Natural killer cell (primary cell): Measurements from ENCODE around the gene ESRRG. TPM values are rescaled to one million over a fixed set of nuclear protein-coding genes. Genes with fewer than 3 reads are reported as not detected.

Source experiments
- ATAC-seq, 3 donors: fragments of 150-1000 bp in 2 of 3; fragments of 200-7000 bp in 1 of 3; cut with Tn5 transposase; 1 replicate in 1 of 3; 2 replicates in 2 of 3; pipeline ENCODE4 v1.10.0; 2021; ENCODE audit warnings: mild to moderate bottlenecking in 2 of 3, moderate library complexity in 2 of 3
- DNase-seq, 2 donors: peaks; one replicate each; pipeline versions ENCODE4 v3.0.0 to v3.0.0-alpha.2; 2013 to 2021; ENCODE audit warnings: mixed read lengths in 1 of 2
- H3K27ac ChIP-seq: one replicate; pipeline ENCODE4 v1.5.1; 2013; ENCODE audit warnings: mild to moderate bottlenecking, low read length
- H3K27me3 ChIP-seq: one replicate; pipeline ENCODE4 v1.6.1; 2013; ENCODE audit warnings: low read length; ENCODE audit not compliant: control insufficient read depth, insufficient read depth
- H3K36me3 ChIP-seq: one replicate; pipeline ENCODE4 v1.6.1; 2013; ENCODE audit warnings: low read length; ENCODE audit not compliant: control insufficient read depth, insufficient read depth
- H3K4me1 ChIP-seq: one replicate; pipeline ENCODE4 v1.6.1; 2013; ENCODE audit warnings: low read length; ENCODE audit not compliant: control insufficient read depth, insufficient read depth
- H3K4me3 ChIP-seq: one replicate; pipeline ENCODE4 v1.5.1; 2013; ENCODE audit warnings: low read length
- H3K9me3 ChIP-seq: one replicate; pipeline ENCODE4 v1.6.1; 2013; ENCODE audit warnings: low read length; ENCODE audit not compliant: control insufficient read depth, insufficient read depth
- H3K27ac Mint-ChIP-seq, 2 donors: one replicate each; pipeline ENCODE4 v1.8.0; 2022; ENCODE audit warnings: mild to moderate bottlenecking in 2 of 2, mixed read lengths in 2 of 2, moderate library complexity in 1 of 2
- H3K27me3 Mint-ChIP-seq, 2 donors: one replicate each; pipeline ENCODE4 v1.8.0; 2022; ENCODE audit warnings: low read depth in 2 of 2, mixed read lengths in 2 of 2
- H3K36me3 Mint-ChIP-seq: one replicate; pipeline ENCODE4 v1.8.0; 2022; ENCODE audit warnings: mixed read lengths
- H3K4me1 Mint-ChIP-seq, 2 donors: one replicate each; pipeline ENCODE4 v1.8.0; 2022; ENCODE audit warnings: mixed read lengths in 2 of 2
- H3K4me3 Mint-ChIP-seq: one replicate; pipeline ENCODE4 v1.8.0; 2022; ENCODE audit warnings: mild to moderate bottlenecking, moderate library complexity, mixed read lengths
- H3K9me3 Mint-ChIP-seq, 2 donors: one replicate each; pipeline ENCODE4 v1.8.0; 2022; ENCODE audit warnings: mixed read lengths in 2 of 2
- CTCF ChIP-seq: fragments of 200-600 bp; IDR thresholded peaks from one replicate; pipeline ENCODE4 v1.8.0; 2022; ENCODE audit warnings: antibody characterized with exemption
- WGBS: methylation state at CpG from one replicate; pipeline ENCODE4 v1.1.7; 2013; ENCODE audit warnings: missing lambda C conversion rate; ENCODE audit not compliant: insufficient coverage; 5-methylcytosine and 5-hydroxymethylcytosine counted together
- intact Hi-C: fragments of 100-400 bp; cut with micrococcal nuclease; formaldehyde crosslinking; loops from one replicate; pipeline ENCODE4 v1.14.2; 2022
- total RNA-seq, 4 donors: library from RNA; stranded (reverse); fragments of 120-200 nt in 1 of 4; gene quantifications; one replicate each; pipeline versions ENCODE4 v1.2.3 to v1.2.4, GENCODE V29; 2013 to 2022

Gene ESRRG
- total RNA-seq, 3 donors from 2014 or later (not counting 1 experiment from before 2014, with no cell fraction given) = not detected

DNA sequence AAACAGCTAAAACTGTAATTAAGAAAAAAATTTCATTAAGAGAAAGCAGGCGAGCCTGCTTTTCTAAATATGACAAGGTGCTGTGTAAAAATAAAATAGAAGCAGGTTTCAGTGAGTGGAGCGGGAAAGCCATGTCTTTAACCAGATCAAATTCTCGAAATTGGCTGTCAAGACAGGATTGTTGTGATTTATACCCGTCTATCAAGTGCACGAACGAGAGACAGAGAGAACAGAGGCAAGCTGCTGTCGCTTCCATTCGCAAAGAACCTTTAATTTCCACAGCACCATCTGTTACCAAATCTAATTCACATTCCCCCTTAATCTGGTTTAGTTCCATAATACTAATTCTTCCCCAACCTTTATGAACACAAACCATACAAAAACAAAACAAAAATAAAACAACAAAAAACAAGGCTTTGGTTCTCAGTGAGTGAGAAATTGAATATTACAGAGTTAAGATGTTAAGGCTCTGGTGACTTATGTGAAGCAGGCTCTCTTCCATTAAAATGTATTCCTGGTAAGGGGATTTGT lies 35.0 kb downstream of the ESRRG start:
- no peak for TF ChIP-seq CTCF
- Histone ChIP-seq H3K4me3 (no peak overlapping the region), H3K27me3 (no peaks in the 10 kb centered on the region), H3K27ac (no peak overlapping the region), H3K4me1 (no peaks in the 10 kb centered on the region), H3K9me3 (no peaks in the 10 kb centered on the region), H3K36me3 (no peaks in the 10 kb centered on the region)
- DNase-seq (no peak), ATAC-seq (no peak)
- intact Hi-C loops = no loop called here
- Mint-ChIP-seq H3K27me3 (no peaks in the 10 kb centered on the region), H3K4me3 (no peak overlapping the region), H3K36me3 (peaks cover 8% of the 10 kb centered on the region), H3K27ac (no peak overlapping the region), H3K4me1 (no peaks in the 10 kb centered on the region), H3K9me3 (peaks cover 4 to 5% of the 10 kb centered on the region in 2 donors)
- WGBS = 82% methylated on average over 8 of the region's 8 CpGs

DNA sequence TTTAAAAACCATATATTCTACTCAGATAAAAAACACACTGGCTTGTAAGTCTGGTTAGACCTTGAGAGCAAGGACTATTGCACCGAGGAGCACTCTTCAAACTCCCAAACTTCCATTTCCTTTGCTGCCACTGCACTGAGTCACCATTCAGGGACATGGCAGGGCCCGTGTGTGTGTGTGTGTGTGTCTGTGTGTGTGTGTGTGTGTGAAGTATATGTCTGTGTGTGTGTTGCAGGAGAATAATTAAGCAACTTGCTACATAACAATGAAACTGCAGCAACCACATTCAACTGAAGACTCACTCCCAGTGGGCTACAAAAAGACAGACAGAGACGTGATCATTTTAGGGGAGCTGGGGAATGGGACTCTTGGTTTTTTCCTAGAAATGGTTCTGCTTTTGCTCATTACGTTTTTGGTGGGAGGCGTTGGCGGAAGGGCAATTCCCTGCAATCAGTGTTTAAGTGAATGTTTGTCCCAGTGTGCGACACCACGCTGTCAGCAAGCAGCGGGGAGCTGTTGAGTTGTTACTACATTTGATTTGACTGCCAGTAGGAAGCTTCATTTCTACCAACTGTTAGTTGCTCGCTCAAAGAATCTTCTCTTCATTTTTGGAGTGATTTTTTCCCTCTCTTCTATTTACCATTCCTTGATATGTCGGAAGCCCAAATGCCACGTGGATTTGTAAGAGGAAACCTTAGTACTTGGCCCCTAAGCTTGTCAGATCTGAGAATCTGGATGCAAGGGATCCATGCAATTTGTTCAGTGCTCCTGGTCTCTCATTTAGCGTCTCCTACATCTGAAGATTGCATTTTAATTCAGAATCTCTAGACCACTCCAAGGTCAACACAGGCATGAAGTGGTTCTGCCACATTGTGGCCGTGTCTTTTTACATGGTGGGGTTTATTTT lies 36.1 kb downstream of the ESRRG start:
- Histone ChIP-seq H3K4me1 (no peaks in the 10 kb centered on the region), H3K27me3 (no peaks in the 10 kb centered on the region), H3K9me3 (no peaks in the 10 kb centered on the region), H3K27ac (no peak overlapping the region), H3K36me3 (no peaks in the 10 kb centered on the region), H3K4me3 (no peak overlapping the region)
- peaks cover 8% of the 10 kb centered on the region for H3K36me3 Mint-ChIP-seq
- no peak for DNase-seq
- intact Hi-C loops = no loop called here
- ATAC-seq = no peak
- WGBS = 76% methylated on average over 12 of the region's 14 CpGs
- peaks cover 4 to 7% of the 10 kb centered on the region in 2 donors for H3K9me3 Mint-ChIP-seq
- H3K27me3 Mint-ChIP-seq = no peaks in the 10 kb centered on the region
- H3K4me1 Mint-ChIP-seq = no peaks in the 10 kb centered on the region
- no peak for TF ChIP-seq CTCF
- no peak overlapping the region for H3K4me3 Mint-ChIP-seq
- H3K27ac Mint-ChIP-seq = no peak overlapping the region

DNA sequence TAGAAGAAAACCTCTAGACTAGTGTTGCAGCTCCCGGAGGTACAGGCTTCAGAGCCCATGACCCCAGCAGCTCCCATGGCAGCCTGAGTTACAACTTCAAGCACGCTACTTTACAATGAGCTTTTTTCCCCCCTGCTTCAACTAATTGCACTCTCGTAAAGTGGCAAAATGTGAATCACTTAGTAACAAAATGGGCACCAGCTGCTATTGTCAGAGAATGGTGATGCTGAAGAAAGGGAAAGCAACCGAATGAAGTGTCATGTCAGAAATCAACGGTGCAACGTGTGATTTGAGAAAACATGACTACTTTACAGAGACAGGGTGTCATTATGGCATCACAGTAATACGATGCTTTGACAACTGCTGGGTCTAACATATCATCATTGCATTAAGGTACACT lies 40.5 kb downstream of the ESRRG start:
- no peak for ATAC-seq
- intact Hi-C loops = no loop called here
- TF ChIP-seq CTCF = no peak

More for the DNA sequence above, 40.5 kb downstream of the ESRRG start:
- Mint-ChIP-seq H3K27me3 (no peaks in the 10 kb centered on the region), H3K9me3 (peaks cover 2 to 9% of the 10 kb centered on the region in 2 donors), H3K27ac (no peak overlapping the region), H3K4me1 (no peaks in the 10 kb centered on the region), H3K4me3 (no peak overlapping the region), H3K36me3 (peaks cover 8% of the 10 kb centered on the region)
- Histone ChIP-seq H3K9me3 (no peaks in the 10 kb centered on the region), H3K4me1 (no peaks in the 10 kb centered on the region), H3K27ac (no peak overlapping the region), H3K27me3 (no peaks in the 10 kb centered on the region), H3K36me3 (no peaks in the 10 kb centered on the region), H3K4me3 (no peak overlapping the region)
- DNase-seq = no peak
- 83% methylated on average over 7 of the region's 7 CpGs for WGBS
